Measurements from ENCODE around the gene COL9A3.
A peak's percentile ranks its signal among the peaks of the same experiment; 100 is the strongest.

The COL9A3 gene

DNA sequence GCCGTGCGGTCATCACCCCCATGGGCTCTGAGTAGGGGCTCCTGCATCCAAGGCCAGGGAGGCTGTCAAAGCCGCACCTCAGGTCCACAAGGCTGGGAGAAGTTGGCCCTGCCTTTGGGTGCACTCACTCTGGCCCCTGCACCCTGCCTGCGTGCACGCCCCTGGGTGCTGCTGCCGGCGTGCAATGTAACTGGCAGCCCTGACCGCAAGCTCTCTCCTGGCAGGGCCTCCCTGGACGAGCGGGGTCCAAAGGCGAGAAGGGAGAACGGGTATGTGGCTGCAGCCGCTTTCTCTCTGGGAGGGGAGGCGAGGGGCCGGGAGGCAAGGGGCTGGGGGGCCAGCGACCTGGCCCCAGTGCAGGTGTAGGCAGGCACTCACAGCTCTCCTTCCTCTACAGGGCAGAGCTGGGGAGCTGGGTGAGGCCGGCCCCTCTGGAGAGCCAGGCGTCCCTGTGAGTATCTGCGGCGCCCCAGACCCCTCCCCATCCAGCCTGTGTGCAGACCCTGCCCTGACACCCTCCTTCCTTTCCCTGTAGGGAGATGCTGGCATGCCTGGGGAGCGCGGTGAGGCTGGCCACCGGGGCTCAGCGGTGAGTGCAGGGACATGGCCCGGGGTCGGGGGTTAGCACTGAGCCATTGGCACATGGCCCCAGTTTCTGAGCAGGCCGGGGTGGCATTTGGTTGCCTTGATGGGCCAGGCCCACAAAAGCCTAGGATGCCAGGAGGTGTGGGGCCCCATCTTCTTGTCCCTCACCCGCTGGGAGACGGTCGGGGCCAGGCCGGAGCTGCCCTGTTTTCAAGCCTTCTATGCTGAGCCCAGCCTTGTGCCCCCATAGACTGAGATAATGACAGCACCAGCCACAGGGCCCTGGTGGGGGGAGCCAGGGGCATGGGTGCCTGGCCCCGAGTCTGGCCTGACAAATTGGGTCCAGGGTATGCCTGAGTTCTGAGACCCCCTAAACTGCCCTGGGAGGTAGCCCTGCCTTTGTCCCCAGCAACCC is 12.7 kb downstream of the COL9A3 start:
- no peaks in the 10 kb centered on the region for H4K20me1 ChIP-seq (ENCODE audit: insufficient read depth, low read length)
- peaks cover 45% of the 10 kb centered on the region for H3K4me1 ChIP-seq (ENCODE audit: low read length)
- no peak for TF ChIP-seq EZH2phosphoT487 (IDR thresholded peaks at IDR 0.05; ENCODE audit: low read depth)
- TF ChIP-seq, protein P1, sequence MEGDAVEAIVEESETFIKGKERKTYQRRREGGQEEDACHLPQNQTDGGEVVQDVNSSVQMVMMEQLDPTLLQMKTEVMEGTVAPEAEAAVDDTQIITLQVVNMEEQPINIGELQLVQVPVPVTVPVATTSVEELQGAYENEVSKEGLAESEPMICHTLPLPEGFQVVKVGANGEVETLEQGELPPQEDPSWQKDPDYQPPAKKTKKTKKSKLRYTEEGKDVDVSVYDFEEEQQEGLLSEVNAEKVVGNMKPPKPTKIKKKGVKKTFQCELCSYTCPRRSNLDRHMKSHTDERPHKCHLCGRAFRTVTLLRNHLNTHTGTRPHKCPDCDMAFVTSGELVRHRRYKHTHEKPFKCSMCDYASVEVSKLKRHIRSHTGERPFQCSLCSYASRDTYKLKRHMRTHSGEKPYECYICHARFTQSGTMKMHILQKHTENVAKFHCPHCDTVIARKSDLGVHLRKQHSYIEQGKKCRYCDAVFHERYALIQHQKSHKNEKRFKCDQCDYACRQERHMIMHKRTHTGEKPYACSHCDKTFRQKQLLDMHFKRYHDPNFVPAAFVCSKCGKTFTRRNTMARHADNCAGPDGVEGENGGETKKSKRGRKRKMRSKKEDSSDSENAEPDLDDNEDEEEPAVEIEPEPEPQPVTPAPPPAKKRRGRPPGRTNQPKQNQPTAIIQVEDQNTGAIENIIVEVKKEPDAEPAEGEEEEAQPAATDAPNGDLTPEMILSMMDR (IDR thresholded peaks at IDR 0.05; ENCODE audit: low read depth, low read length) = no peak
- H3K27ac ChIP-seq (ENCODE audit: low read length) = no peak overlapping the region
- no peak overlapping the region for H2AFZ ChIP-seq (ENCODE audit: low read depth, low read length)
- no peak overlapping the region for H3K4me2 ChIP-seq (ENCODE audit: low read length)
- no peaks in the 10 kb centered on the region for H3K36me3 ChIP-seq (replicated peaks; ENCODE audit: low read depth, low read length)
- no peak overlapping the region for H3K9ac ChIP-seq (ENCODE audit: low read length)
- H3K9me3 ChIP-seq (ENCODE audit: insufficient read depth, low read length) = no peaks in the 10 kb centered on the region
- H3K27me3 ChIP-seq (ENCODE audit: low read depth, low read length) = no peaks in the 10 kb centered on the region
- H3K79me2 ChIP-seq (ENCODE audit: low read length) = no peaks in the 10 kb centered on the region
- no peak overlapping the region for H3K4me3 ChIP-seq (ENCODE audit: low read length)

DNA sequence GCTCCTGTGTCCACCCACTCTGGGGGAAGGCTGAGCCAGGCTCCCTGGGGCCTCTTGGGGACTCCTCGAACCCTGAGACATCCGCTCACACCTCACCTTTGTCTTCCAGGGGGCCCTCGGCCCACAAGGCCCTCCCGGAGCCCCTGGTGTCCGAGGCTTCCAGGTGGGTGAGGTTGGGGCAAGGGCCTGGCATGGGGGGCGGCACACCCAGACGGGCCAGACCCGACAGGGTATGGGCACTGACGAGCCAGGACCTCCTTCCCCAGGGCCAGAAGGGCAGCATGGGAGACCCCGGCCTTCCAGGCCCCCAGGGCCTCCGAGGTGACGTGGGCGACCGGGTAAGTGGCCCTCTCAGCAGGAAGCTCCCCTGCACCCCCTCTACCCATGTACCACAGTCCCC is 13.4 kb downstream of the COL9A3 start:
- Histone ChIP-seq H2AFZ (ENCODE audit: low read depth, low read length) (no peak overlapping the region), H3K4me1 (ENCODE audit: low read length) (peaks cover 43% of the 10 kb centered on the region), H3K79me2 (ENCODE audit: low read length) (no peaks in the 10 kb centered on the region), H3K27me3 (ENCODE audit: low read depth, low read length) (no peaks in the 10 kb centered on the region), H3K36me3 (replicated peaks; ENCODE audit: low read depth, low read length) (no peaks in the 10 kb centered on the region), H3K4me2 (ENCODE audit: low read length) (no peak overlapping the region), H3K4me3 (ENCODE audit: low read length) (no peak overlapping the region), H4K20me1 (ENCODE audit: insufficient read depth, low read length) (no peaks in the 10 kb centered on the region), H3K9ac (ENCODE audit: low read length) (no peak overlapping the region), H3K9me3 (ENCODE audit: insufficient read depth, low read length) (no peaks in the 10 kb centered on the region), H3K27ac (ENCODE audit: low read length) (no peak overlapping the region)
- no peak for TF ChIP-seq EZH2phosphoT487 (IDR thresholded peaks at IDR 0.05; ENCODE audit: low read depth)
- TF ChIP-seq, protein P1 (IDR thresholded peaks at IDR 0.05; ENCODE audit: low read depth, low read length) = no peak

DNA sequence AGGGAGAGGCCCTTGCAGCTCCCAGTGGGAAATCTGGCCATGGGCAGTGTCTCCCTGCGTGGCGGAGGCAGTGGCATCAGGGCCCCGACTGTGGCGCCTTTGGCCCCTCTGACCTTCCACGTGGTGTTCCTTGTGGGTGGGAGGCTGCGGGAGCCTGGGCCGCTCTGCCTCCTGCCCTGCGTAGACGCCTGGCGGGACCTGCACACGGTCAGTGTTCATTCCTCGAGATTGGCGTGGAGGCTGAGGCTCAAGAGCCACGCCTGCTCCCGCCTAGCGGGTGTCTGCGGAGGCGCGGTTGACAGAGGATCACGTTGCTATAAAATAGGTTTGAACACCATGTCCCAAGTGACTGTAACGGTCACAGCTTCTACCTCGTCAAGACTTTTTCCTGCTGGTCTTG is 14.0 kb downstream of the COL9A3 start:
- Histone ChIP-seq H3K9ac (ENCODE audit: low read length) (no peak overlapping the region), H3K4me2 (ENCODE audit: low read length) (no peak overlapping the region)

DNA sequence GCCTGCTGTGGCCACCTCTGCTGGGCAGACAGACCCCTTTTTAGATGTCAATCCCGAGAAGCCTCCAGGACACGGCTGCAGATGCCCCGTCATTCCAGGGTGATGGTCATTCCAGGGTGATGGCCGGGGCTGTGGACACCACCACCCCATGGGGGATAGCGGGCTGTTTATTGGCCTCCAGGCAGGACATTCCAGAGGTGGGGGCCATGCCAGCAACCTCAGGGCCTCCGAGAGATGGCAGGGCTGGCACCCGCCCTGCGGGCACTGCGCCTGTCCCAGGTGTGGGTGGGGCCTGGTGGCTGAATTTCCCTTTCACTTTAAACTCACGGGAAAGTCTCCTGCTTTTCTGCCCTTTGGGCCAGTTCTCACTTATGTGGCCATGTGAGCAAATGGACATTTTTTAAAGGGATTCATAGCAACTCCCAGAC is 14.5 kb downstream of the COL9A3 start:
- Histone ChIP-seq H4K20me1 (ENCODE audit: insufficient read depth, low read length) (no peaks in the 10 kb centered on the region), H2AFZ (ENCODE audit: low read depth, low read length) (no peak overlapping the region), H3K9ac (ENCODE audit: low read length) (peak overlapping the region; percentile 73; the same call in 1 of the 2 replicates), H3K4me1 (ENCODE audit: low read length) (peaks cover 32% of the 10 kb centered on the region), H3K36me3 (replicated peaks; ENCODE audit: low read depth, low read length) (peaks cover 4% of the 10 kb centered on the region), H3K79me2 (ENCODE audit: low read length) (no peaks in the 10 kb centered on the region), H3K9me3 (ENCODE audit: insufficient read depth, low read length) (no peaks in the 10 kb centered on the region), H3K27me3 (ENCODE audit: low read depth, low read length) (no peaks in the 10 kb centered on the region), H3K4me2 (ENCODE audit: low read length) (peak overlapping the region; percentile 93), H3K4me3 (ENCODE audit: low read length) (no peak overlapping the region), H3K27ac (ENCODE audit: low read length) (peak overlapping the region; percentile 80)
- no peak for TF ChIP-seq EZH2phosphoT487 (IDR thresholded peaks at IDR 0.05; ENCODE audit: low read depth)
- TF ChIP-seq, protein P1 (IDR thresholded peaks at IDR 0.05; ENCODE audit: low read depth, low read length) = no peak

More for the DNA sequence above, 14.0 kb downstream of the COL9A3 start:
- Histone ChIP-seq H3K79me2 (ENCODE audit: low read length) (no peaks in the 10 kb centered on the region), H3K36me3 (replicated peaks; ENCODE audit: low read depth, low read length) (no peaks in the 10 kb centered on the region), H2AFZ (ENCODE audit: low read depth, low read length) (no peak overlapping the region), H3K9me3 (ENCODE audit: insufficient read depth, low read length) (no peaks in the 10 kb centered on the region), H4K20me1 (ENCODE audit: insufficient read depth, low read length) (no peaks in the 10 kb centered on the region), H3K27me3 (ENCODE audit: low read depth, low read length) (no peaks in the 10 kb centered on the region), H3K4me3 (ENCODE audit: low read length) (no peak overlapping the region), H3K27ac (ENCODE audit: low read length) (no peak overlapping the region), H3K4me1 (ENCODE audit: low read length) (peaks cover 37% of the 10 kb centered on the region)
- TF ChIP-seq, protein P1 (IDR thresholded peaks at IDR 0.05; ENCODE audit: low read depth, low read length) = no peak
- no peak for TF ChIP-seq EZH2phosphoT487 (IDR thresholded peaks at IDR 0.05; ENCODE audit: low read depth)

Data from OCI-LY3 (cell line).